Frontal cortex (tissue), 4 donors: ENCODE data around the gene PRM1. TPM values are rescaled to one million over a fixed set of nuclear protein-coding genes. Genes with fewer than 3 reads are reported as not detected.

Experiments
- DNase-seq, 2 donors: peaks; one replicate each; pipeline ENCODE4 v3.0.0; 2012; ENCODE audit warnings: low spot score in 2 of 2
- FAIRE-seq: peaks from 2 replicates; lab custom pipeline; 2012; peaks lifted over from hg19 to GRCh38; lab: Jason Lieb, UNC
- total RNA-seq: library from RNA; depleted of rRNA; stranded (reverse); fragments of >200 nt; gene quantifications from one replicate; pipeline ENCODE4 v1.2.3, GENCODE V29; 2014
- donor health status: control.
- donor health status: control.
- donor health status: control.

Gene PRM1
- total RNA-seq, 1 donor from 2014 or later, result not detected

DNA sequence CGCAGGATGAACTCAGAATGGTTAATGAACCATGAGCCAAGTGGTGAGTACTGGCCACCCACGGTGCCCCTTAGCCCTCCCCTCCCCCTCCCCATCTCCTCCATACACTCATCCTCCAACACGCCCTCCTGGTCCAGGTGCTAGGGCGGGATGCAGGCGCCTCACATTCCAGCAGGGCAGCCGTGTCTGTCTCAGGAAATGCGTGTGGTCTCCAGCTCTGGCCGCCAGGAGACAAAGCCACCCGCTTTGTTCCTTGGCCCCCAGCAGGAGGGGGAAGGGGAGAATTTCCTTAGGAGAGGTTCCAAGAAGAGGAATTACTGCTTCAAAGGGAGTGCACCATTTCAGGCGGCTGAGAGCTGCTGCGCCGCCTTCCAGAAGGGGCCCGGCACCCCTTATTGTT, 34.4 kb upstream of the PRM1 start:
- FAIRE-seq, result no peak
- DNase-seq, result no peak

DNA sequence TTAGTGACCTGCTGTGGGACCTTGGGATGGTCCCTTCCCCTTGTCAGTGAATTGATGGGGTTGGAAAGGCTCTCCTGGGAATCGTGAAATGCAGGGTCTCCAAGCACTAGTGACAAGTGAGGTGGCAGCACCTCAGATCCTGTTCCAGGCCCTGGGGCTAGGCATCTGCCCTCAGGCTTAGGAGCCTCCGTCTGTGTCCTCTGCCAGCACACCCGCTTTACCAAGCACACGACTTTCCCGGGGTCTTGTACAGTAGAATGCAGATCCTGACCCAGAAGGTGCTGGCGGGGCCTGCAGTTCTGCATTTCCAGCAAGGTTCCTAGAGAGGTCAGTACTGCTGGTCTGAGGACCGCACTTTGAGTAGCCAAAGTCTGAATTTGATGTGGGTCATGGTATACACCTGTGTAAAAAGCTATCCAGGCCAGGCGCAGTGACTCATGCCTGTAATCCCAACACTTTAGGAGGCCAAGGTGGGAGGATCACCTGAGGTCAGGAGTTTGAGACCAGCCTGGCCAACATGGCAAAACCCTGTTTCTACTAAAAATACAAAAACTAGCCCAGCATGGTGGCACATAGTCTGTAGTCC, 33.3 kb upstream of the PRM1 start:
- DNase-seq, result no peak
- no peak for FAIRE-seq

DNA sequence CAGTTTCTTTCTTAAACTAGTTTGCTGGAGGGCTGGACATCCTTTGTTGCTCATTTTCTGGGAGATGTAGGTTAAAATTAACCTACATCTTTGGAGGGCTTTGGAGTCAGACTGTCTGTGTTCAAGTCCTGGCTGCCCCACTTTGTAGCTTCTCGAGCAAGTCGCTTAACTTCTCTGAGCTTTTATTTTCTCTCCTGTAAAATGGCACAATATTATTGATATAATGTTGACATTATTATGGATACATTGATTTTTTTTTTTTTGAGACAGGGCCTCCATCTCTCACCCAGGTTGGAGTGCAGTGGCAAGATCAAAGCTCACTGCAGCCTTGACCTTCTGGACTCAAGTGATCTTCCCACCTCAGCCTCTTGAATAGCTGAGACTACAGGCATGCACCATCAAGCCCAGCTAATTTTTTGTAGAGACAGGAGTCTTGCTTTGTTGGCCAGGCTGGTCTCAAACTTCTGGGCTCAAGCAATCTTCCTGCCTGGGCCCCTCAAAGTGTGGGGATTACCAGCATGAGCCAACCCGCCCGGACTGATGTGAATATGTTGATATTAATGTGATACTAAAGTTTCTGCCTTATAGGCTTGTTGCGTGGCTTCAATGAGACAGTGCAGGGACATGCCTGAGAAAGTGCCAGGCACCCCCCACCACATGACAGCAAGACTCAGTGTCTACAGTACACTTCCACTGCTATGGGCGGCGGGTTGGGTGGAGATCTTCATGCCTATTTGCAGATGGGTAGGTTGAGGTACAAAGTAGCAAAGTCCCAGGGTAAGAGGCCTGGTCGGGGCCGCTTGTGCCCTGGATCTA, 32.6 kb upstream of the PRM1 start:
- FAIRE-seq (no peak), DNase-seq (no peak)

DNA sequence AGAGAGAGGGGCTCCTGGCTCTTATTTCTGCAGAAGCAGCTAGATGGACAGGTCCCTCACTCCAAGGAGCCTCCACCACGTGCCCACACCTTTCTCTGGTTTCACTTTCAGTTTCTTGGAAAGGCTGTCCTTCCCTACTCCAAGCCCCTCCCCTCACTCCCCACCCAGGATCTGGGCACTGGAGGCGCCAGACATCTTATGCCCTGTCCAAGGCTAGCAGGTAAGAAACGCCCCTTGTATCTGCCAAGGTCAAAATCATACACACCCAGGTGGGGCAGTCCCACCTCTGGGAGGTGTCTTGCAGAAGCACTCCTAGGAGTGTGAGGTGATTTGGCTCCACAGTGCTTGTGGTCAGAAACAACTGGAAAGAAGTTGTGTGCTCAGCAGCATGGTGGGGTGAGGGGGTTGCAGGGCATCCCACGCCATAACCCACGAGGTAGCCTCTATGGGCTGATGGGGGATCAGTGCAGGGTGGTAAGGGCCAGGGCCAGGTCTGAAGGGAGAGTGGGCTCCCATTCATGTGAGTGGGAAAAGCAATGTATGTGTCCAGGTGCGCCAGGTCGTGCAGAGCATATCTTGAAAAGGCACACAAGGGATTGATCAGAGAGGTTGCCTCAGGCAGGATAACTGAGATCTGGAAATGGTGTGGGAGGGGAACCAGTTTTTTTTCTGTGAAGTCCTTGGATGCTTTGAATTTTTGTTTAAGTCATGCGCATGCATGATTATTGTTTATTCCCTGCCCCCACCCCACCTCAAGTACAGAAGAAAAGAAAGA, 31.8 kb upstream of the PRM1 start:
- DNase-seq, result no peak
- no peak for FAIRE-seq

DNA sequence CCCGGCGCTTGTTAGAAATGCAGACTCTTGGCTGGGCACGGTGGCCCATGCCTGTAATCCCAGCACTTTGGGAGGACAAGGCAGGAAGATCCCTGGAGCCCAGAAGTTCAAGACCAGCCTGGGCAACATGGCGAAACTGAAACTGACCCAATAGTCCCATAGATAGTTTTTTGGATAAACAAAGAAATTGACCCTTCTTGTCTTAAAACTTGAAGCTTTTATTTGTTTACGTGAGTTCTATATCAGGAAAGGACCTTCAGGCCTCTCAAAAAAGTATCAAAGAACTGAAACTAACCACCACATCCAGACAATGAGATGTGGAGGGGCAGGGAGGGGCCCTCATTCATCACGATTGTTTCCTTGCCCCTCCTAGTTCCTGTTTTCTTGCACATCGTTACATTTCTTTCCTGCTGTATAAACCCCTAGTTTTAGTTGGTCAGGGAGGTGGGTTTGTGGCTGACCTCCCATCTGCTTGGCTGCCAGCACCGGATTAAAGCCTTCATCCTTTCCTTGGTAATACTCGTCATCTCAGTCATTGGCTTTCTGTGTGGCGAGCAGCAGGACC, 29.9 kb upstream of the PRM1 start:
- DNase-seq (no peak), FAIRE-seq (no peak)

DNA sequence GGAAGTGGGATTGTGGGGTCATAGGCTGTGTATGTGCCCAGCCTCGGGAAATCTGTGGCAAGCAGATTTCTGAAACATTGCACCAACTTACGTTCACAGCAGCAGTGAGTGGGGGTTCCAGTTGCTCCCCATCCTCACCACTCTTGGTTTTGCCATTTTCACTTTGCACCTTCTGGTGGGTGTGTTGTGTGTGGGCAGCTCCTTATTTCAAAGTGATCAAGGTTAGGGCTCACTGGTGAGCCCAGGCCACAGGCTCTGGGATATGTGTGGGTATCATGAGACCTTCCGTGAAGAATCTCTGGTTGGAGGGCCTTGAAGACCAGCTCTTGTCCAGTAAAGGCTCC, 29.5 kb upstream of the PRM1 start:
- DNase-seq, result no peak
- no peak for FAIRE-seq

DNA sequence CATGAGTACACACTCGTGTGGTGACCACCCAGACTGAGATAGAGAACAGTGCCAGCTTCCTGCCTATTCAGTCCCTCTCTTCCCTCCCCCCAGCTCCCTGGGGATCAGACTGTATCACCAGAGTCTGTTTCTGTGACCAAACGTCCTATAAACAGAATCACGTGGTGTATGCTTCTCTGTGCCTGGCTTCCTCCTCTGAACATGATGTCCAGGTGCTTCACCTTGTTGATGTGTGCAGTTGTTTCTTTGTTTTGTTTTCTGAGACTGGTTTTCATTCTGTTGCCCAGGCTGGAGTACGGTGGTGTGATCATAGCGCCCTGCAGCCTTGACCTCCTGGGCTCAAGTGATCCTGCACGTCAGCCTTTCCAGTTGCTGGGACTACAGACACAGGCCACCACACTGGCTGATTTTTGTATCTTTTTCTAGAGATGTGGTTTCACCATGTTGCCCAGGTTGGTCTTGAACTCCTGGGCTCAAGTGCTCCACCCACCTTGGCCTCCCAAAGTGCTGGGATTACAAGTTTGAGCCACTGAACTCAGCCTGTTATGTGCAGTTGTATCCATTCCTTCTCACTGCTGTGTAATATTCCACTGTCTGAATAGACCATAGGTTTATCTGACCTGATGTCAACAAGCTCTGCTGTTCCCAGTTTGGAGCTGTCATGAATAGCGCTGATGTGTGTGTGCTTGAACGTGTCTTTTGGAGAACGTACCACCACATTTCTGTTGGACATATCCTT, 28.9 kb upstream of the PRM1 start:
- FAIRE-seq, result no peak

DNA sequence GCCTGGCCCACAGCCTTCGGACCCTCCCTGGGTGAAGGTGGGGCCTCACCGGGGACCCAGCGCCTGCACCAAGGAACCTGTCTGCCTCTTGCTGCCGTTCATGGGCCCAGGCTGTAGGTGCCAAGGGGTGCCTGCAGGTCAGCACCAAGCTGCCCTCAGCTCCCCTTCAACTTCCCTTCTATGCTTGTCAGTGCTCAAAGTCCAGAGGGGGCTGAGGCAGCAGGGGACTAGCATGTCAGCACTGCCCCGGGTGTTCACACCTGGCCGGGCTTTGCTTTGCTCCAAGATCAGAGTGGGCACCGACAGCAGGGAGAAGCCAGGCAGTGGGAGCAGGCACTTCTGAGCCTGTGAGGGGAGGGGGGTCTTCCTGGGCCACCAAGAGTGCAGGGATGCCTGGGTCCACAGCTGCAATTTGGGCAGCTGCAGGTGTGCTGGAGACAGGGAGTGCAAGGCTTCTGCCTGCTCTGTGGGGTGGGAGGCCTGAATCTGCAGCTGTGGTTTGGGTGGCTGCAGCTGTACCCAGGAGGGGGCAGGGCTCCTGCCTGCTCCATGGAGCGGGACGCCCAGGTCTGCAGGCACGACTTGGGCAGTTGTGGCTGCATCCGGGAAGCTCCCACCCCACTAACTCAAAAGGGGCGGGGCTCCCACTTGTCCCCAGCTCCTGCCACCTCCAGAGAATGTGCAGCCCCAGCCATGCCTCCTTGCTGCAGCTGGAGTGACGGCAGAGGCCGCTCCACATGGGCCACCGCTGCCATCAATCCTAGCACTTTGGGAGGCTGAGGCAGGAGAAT, 27.6 kb upstream of the PRM1 start:
- no peak for FAIRE-seq
- no peak for DNase-seq

More for the DNA sequence above, 28.9 kb upstream of the PRM1 start:
- no peak for DNase-seq

DNA sequence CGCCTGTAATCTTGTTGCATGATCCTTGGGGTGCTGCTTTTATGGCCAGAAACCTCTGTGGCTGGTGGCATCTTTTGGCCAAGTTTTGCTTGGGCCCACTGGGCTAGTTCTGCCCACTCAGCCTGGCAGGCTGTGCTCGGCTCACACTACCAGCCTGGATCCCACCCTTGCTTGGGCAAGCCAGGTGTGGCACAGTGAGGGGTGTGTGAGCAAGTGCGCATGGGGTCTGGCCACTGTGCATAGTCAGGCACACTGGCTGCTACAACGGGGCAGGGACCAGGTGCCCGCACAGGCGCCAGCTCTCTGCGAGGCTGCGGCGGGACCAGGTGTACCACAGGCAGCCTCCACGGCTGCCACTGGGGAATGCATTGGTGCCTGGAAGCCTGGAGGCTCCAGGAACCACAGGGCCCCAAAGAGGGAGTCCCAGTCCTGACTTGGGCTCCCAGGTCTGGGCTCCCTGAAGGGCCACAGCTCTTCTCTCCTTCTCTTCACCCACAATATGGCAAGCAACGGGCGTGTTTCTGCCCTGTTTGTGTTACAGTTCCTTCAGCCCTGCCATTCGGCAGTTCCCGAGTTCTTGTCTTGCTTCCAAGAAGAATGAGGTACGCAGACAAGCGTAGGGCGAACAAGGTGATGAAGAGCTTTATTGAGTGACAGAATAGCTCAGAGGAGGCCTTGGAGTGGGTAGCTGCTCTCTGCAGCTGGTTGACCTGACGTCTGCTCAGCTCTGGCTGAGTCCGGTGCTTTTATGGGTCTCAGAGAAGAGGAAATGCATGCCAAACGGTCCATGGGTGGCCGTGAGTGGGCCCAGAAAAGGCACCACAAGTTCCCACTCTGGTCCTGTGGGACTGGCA, 26.7 kb upstream of the PRM1 start:
- DNase-seq (no peak), FAIRE-seq (no peak)

DNA sequence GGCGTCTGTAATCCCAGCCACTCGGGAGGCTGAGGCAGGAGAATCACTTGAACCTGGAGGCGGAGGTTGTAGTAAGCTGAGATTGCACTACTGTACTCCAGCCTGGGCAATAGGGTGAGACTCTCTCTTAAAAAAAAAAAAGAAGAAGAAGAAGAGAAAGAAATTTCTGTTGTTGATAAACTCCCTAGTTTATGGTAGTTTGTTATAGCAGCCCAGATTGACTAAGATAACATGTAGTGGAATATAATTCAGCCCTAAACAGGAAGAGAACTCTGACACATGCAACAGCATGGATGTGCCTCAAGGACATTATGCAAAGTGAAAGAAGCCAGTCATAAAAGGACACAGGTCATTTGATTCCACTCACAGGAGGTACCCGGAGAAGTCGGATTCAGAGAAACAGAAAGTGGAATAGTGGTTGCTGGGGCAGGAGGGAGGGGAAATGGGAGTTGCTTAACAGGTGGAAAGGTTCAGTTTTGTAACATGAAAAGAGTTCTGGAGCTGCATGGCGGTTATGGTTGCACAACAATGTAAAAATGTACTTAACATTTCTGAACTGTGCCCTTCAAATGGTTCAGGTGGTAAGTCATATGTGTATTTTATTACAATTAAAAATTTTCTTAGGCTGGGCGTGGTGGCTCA, 26.0 kb upstream of the PRM1 start:
- no peak for DNase-seq
- no peak for FAIRE-seq

DNA sequence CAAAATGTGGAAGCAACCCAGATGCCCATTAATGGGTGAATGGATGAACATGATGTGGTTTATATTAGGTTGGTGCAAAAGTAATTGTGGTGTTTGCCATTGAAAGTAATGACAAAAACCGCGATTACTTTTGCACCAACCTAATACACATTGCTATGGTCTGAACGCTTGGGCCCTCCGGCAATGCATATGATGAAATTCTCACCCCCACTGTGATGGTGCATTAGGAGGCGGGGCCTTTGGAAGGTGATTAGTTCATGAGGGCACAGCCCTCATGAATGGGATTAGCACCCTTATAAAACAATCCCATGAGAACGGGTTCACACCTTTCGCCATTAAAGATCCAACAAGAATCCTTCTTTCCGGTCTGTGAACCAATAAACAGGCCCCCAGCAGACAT, 25.3 kb upstream of the PRM1 start:
- no peak for FAIRE-seq
- DNase-seq, result no peak

DNA sequence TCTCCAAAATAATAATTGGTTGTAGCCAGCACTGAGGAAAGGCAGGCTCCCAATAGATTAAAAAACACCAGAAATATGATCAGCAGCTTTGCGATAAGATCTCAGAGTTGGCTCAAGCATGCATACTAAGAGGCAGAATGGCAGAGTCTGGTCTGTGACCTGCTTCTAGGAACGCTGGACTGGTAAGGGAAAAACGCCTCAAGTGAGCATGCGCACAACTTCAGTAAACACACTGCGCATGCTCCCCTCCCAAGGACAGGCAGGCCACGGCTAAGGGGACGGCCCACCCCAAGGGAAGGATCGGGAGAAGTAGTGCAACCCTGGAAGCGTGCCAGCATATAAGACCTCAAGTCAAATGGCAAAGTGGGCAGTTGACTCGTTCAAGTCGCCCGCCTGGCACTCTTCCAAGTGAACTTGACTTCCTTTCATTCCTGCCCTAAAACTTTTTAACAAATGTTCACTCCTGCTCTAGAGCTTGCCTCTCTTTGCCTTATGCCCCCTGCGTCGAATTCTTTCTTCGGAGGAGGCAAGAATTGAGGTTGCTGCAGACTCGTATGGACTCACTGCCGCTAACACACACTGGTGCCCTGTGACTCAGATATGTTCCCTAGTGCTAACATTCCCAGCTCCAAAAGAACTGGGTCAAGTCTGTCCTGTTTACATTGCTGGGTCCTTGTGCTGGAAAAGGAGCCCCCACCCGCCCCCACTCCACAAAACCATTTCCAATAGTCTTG, 22.4 kb upstream of the PRM1 start:
- FAIRE-seq (no peak), DNase-seq (no peak)

DNA sequence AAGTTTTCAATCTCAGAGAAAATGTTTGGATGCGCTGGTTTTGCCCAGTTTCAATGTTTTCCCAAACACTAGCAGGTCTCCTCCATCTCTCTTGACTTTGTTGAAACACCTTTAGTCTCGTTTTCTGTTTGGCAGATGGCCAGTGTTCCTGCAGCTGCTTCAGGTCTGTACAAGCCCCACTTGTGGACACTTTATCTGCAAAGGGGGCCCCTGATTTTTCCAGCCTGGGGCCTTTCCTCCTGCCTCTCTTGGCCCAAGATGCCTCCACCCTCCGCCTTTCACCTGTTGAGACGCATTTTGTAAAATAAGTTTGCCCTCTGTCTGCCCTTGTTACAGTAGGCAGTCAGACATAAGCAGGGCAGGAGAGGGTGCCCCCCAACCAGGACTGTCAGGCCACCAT, 21.8 kb upstream of the PRM1 start:
- no peak for DNase-seq
- no peak for FAIRE-seq

DNA sequence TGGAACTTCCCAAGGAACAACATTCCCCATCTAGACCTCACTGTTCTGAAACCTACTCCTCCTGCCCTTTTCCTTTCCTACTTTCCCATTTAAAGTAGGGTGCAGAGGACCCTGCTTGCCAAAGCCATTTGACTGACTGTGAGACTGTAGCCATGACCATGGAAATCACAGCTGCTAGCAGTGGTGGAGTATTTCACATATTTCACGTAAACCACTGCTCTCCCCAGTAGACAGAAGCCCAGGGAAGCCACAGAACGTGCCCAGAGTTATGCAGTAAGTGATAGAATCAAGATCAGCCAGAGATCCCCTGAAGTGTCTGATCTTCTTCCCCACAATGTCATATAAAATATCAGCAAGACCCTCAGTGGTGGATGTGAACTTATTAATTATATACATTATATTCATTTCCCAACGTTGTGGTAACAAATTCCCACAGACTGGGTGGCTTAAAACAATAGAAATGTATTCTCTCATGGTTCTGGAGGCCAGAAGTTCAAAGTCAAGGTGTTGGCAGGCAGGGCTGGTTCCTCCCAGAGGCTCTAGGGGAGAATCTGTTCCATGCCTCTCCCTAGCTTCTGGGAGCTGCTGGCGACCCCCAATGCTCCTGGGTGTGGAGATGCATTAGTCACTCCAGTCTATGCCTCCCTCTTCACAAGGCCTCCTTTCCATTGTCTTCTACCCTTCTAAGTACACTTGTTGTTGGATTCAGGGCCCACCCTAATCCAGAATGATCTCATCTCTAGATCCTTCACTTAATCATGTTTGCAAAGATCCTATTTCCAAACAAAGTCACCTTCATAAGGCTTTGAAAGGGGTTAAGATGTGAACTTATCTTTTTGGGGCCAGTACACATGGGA, 20.7 kb upstream of the PRM1 start:
- DNase-seq (no peak), FAIRE-seq (no peak)

DNA sequence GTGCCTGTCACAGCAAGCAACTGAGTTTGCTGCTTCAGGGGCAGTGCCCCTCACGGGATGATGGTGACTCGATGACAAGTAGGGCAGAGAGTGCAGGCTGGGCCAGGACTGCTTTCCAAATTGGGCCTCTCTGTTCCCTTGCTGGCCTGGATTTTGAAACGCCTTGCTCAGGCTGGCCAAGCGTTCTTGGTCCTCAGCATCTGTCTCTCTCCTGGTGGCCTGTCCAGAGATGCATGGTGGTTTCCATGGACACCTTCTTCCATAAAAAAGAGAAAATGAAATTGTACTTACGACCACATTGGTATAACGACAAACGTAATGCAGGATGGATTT, 19.4 kb upstream of the PRM1 start:
- no peak for FAIRE-seq

DNA sequence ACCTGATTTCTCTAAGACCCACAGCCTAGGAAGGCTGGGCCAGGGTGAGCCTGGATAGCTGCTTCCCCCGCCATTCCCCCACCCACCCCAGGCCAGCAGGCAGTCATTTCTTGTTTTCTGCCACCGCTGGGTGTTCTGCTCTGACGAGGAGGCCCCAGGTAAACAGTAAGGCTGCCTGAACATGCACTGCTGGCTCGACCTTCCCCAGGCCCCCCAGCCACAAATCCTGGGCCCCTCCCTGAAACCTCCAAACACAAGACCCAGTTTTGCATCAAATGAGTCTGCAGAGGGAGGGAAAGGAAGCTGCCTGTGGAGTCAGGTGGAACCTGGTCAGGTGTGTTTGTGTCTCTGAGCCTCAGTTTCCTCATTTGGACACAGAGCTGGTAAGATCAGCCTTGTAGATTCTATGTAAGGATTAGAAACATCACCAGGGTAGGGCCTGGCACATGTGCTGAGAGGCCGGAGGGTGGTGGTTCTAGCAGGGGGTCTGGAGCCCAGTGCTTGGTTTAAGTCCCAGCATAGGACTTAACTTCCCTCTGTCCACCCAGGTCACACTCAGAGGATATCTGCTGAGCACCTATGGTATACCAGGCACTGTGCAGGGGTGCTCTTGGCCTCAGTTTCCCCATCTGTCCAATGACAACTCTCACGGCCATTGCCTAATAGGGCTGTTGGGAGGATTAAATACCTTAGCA, 18.9 kb upstream of the PRM1 start:
- DNase-seq, result no peak
- FAIRE-seq, result no peak

More for the DNA sequence above, 19.4 kb upstream of the PRM1 start:
- no peak for DNase-seq
